Activated CD8-positive, alpha-beta T cell treated with anti-CD3 and anti-CD28 coated beads, Interleukin-2, amount 10 ng/mL, durations not matched to agents 7 days and 5 days (primary cell): ENCODE measurements around the gene ZNF792. TPM values are rescaled to one million over a fixed set of nuclear protein-coding genes. Genes with fewer than 3 reads are reported as not detected.
"Not testable (repeated sequence)": the region's sequence is repeated elsewhere in the genome, so short reads cannot be mapped to it uniquely, and the experiment has no call there.

Source experiments
- ATAC-seq: fragments of 150-1000 bp; cut with Tn5 transposase; one replicate; pipeline ENCODE4 v1.10.0; 2021; ENCODE audit warnings: moderate library complexity
- CTCF ChIA-PET: fragments of 350-600 bp; sonication (Branson Sonifier 250); formaldehyde crosslinking; loops from one replicate; lab custom pipeline; 2021; ENCODE audit warnings: antibody characterized with exemption; lab: Charles Lee
- POLR2A ChIA-PET: fragments of 350-600 bp; sonication (Branson Sonifier 250); formaldehyde crosslinking; loops from one replicate; lab custom pipeline; 2021; ENCODE audit warnings: antibody characterized with exemption; lab: Charles Lee
- DNase-seq: peaks from one replicate; pipeline ENCODE4 v3.0.0-alpha.2; 2020
- H3K27ac Mint-ChIP-seq: one replicate; pipeline ENCODE4 v1.8.0; 2021; ENCODE audit warnings: mild to moderate bottlenecking, mixed read lengths
- H3K27me3 Mint-ChIP-seq: one replicate; pipeline ENCODE4 v1.8.0; 2021; ENCODE audit warnings: low read depth, mixed read lengths
- H3K36me3 Mint-ChIP-seq: one replicate; pipeline ENCODE4 v1.8.0; 2021; ENCODE audit warnings: low read depth, mixed read lengths
- H3K4me1 Mint-ChIP-seq: one replicate; pipeline ENCODE4 v1.8.0; 2021; ENCODE audit warnings: low read depth, mixed read lengths
- H3K4me3 Mint-ChIP-seq: one replicate; pipeline ENCODE4 v1.8.0; 2021; ENCODE audit warnings: mild to moderate bottlenecking, mixed read lengths
- H3K9me3 Mint-ChIP-seq: one replicate; pipeline ENCODE4 v1.8.0; 2022; ENCODE audit warnings: mixed read lengths; ENCODE audit not compliant: insufficient read depth
- total RNA-seq, 2 experiments: library from RNA; stranded (reverse); gene quantifications; one replicate each; pipeline ENCODE4 v1.2.3, GENCODE V29; 2021

Gene ZNF792
- 10 to 100 TPM; 13.7 to 14.2 TPM for total RNA-seq

GRCh38 chr19:34963573-34964406, at the start of gene ZNF792:
Gene ZNF792 (minus strand): TSS chr19:34964229. CDS start chr19:34963662, 567 bp downstream.
- H3K4me3 Mint-ChIP-seq, result peak within 1 kb of the TSS; percentile 92
- CTCF ChIA-PET, result interaction anchor here (1.2 to 2.4 kb wide), 4 partner anchors 8 to 81 kb away, joined by 3 to 15 read pairs (median 4); no protein-coding TSS in a partner anchor
- peak; percentile 70 for ATAC-seq
- H3K4me1 Mint-ChIP-seq, result peaks cover 38% of the 10 kb centered on the region
- peaks cover 64% of the 10 kb centered on the region for H3K9me3 Mint-ChIP-seq
- peak within 1 kb of the TSS; percentile 86 for H3K27ac Mint-ChIP-seq
- POLR2A ChIA-PET, result interaction anchor here (1.2 to 1.5 kb wide), 2 partner anchors 36 to 50 kb away, joined by 3 to 5 read pairs; partner anchors contain the start of gene GRAMD1A
- peak; percentile 58 for DNase-seq
- H3K36me3 Mint-ChIP-seq, result peaks cover 53% of the 10 kb centered on the region
- H3K27me3 Mint-ChIP-seq, result no peaks in the 10 kb centered on the region

GRCh38 chr19:35013041-35013819, 49.2 kb upstream of the ZNF792 start:
- peaks cover 71% of the 10 kb centered on the region for H3K36me3 Mint-ChIP-seq
- DNase-seq, result peak; percentile 82
- peak; percentile 67 for ATAC-seq
- H3K4me3 Mint-ChIP-seq, result peak overlapping the region; percentile 56
- H3K27me3 Mint-ChIP-seq, result no peaks in the 10 kb centered on the region
- H3K9me3 Mint-ChIP-seq, result no peaks in the 10 kb centered on the region
- H3K27ac Mint-ChIP-seq, result peak overlapping the region; percentile 83
- ChIA-PET CTCF (interaction anchor here (0.6 to 10.9 kb wide), 13 partner anchors 11 to 279 kb away, joined by 3 to 126 read pairs (median 4); partner anchors contain the start of genes GRAMD1A and ZNF181), POLR2A (interaction anchor here (0.9 to 2.3 kb wide), 5 partner anchors 13 to 50 kb away, joined by 3 to 12 read pairs (median 7); partner anchors contain the start of gene ZNF792)
- peaks cover 65% of the 10 kb centered on the region for H3K4me1 Mint-ChIP-seq

- Mint-ChIP-seq H3K4me1 (peaks cover 60% of the 10 kb centered on the region), H3K4me3 (no peak overlapping the region), H3K9me3 (no peaks in the 10 kb centered on the region), H3K36me3 (peaks cover 64% of the 10 kb centered on the region), H3K27me3 (no peaks in the 10 kb centered on the region), H3K27ac (peak overlapping the region; percentile 77)
- ATAC-seq, result no peak
- CTCF ChIA-PET, result interaction anchor here (1.1 to 10.9 kb wide), 6 partner anchors 10 to 49 kb away, joined by 3 to 126 read pairs (median 19); partner anchors contain the start of gene GRAMD1A
- POLR2A ChIA-PET, result interaction anchor here (1.2 kb wide), 1 partner anchor 39 kb away, joined by 4 read pairs; no protein-coding TSS in a partner anchor
- DNase-seq, result no peak
Observed at GRCh38 chr19:35011737-35012682, 48.0 kb upstream of the ZNF792 start.

DNA sequence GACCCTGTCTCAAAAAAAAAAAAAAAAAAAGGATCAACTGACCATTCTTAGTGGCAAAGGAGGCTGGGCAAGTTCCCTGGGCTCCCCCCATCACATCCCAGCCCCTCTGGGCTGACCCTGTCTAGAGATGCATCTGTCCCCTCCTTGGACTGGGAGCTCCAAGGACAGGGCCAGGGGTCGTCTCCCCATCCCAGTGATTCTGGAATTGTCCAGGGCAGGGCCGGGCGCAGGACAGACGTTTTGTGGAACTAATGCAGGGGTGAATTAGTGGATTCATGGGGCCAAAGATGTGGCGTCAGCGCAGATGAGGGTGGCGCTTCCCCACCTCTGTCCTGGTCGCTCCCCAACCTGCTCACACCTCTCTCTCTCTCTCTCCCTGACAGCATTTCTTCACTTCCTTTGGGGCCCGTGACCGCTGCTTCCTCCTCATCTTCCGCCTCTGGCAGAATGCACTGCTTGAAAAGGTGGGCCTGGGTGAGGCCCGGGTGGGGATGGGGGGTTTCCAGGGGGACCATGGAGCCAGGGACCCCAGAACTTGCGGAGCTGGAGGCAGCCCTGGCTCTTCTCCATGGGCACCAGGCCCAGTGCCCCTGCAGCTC, 47.2 kb upstream of the ZNF792 start:
- peak overlapping the region; percentile 77 for H3K27ac Mint-ChIP-seq
- H3K27me3 Mint-ChIP-seq, result no peaks in the 10 kb centered on the region
- ChIA-PET CTCF (interaction anchor here (4.1 to 10.9 kb wide), 3 partner anchors 9 to 38 kb away, joined by 25 to 126 read pairs (median 41); partner anchors contain the start of gene GRAMD1A), POLR2A (no interaction called here)
- ATAC-seq (no peak), DNase-seq (peak; percentile 39)
- H3K9me3 Mint-ChIP-seq, result no peaks in the 10 kb centered on the region
- H3K4me1 Mint-ChIP-seq, result peaks cover 60% of the 10 kb centered on the region
- H3K4me3 Mint-ChIP-seq, result no peak overlapping the region
- H3K36me3 Mint-ChIP-seq, result peaks cover 72% of the 10 kb centered on the region

- CTCF ChIA-PET, result interaction anchor here (10.9 kb wide), 1 partner anchor 36 kb away, joined by 126 read pairs; no protein-coding TSS in a partner anchor
- POLR2A ChIA-PET, result interaction anchor here (0.6 kb wide), 1 partner anchor 10 kb away, joined by 3 read pairs; no protein-coding TSS in a partner anchor
- ATAC-seq (no peak), DNase-seq (no peak)
- H3K4me1 Mint-ChIP-seq, result peaks cover 52% of the 10 kb centered on the region
- H3K36me3 Mint-ChIP-seq, result peaks cover 61% of the 10 kb centered on the region
- no peak overlapping the region for H3K27ac Mint-ChIP-seq
- H3K9me3 Mint-ChIP-seq, result no peaks in the 10 kb centered on the region
- H3K27me3 Mint-ChIP-seq, result no peaks in the 10 kb centered on the region
- no peak overlapping the region for H3K4me3 Mint-ChIP-seq
Observed at GRCh38 chr19:35009424-35010415, 45.7 kb upstream of the ZNF792 start.

GRCh38 chr19:35008891-35009341, 44.9 kb upstream of the ZNF792 start:
- DNase-seq (no peak), ATAC-seq (no peak)
- H3K4me1 Mint-ChIP-seq, result peaks cover 52% of the 10 kb centered on the region
- no peaks in the 10 kb centered on the region for H3K27me3 Mint-ChIP-seq
- H3K9me3 Mint-ChIP-seq, result no peaks in the 10 kb centered on the region
- no peak overlapping the region for H3K27ac Mint-ChIP-seq
- CTCF ChIA-PET, result interaction anchor here (10.9 kb wide), 1 partner anchor 35 kb away, joined by 126 read pairs; no protein-coding TSS in a partner anchor
- H3K4me3 Mint-ChIP-seq, result no peak overlapping the region
- H3K36me3 Mint-ChIP-seq, result peaks cover 59% of the 10 kb centered on the region
- POLR2A ChIA-PET, result no interaction called here

DNA sequence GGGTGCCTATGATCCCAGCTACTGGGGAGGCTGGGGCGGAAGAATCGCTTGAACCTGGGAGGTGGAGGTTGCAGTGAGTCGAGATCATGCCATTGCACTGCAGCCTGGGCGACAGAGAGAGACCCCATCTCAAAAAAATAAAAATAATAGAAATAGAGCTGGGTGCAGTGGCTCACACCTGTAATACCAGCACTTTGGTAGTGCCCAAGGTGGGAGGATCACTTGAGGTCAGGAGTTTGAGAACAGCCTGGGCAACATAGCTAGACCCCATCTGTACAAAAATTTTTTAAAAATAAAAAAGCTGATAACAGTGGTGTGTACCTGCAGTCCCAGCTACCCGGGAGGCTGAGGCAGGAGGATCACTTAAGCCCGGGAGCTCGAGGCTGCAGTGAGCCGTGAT, 43.4 kb upstream of the ZNF792 start:
- H3K27me3 Mint-ChIP-seq, H3K27ac Mint-ChIP-seq, POLR2A ChIA-PET, DNase-seq, H3K9me3 Mint-ChIP-seq, H3K4me3 Mint-ChIP-seq, ATAC-seq: not testable (repeated sequence)
- CTCF ChIA-PET, result interaction anchor here (1.3 to 10.9 kb wide), 3 partner anchors 34 to 134 kb away, joined by 3 to 126 read pairs (median 4); no protein-coding TSS in a partner anchor
- Mint-ChIP-seq H3K4me1 (peaks cover 52% of the 10 kb centered on the region), H3K36me3 (peaks cover 58% of the 10 kb centered on the region)

DNA sequence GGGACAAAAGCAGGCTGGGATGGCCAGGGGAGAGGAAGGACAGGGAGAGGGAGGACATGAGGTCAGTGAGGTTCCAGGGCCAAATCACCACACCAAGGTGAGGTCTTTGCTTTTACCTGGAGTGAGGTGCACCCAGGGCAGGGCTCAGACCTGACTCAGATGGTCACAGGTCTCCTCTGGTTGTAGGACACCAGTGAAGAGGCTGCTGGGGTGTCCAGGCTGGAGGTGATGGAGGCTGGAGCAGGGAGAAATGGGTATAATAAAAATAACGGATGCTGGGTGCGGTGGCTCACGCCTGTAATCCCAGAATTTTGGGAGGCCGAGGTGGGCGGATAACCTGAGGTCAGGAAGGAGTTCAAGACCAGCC, 43.0 kb upstream of the ZNF792 start:
- Mint-ChIP-seq H3K9me3 (no peaks in the 10 kb centered on the region), H3K36me3 (peaks cover 58% of the 10 kb centered on the region), H3K27ac (no peak overlapping the region), H3K4me3 (no peak overlapping the region), H3K27me3 (no peaks in the 10 kb centered on the region), H3K4me1 (peaks cover 51% of the 10 kb centered on the region)
- DNase-seq, result no peak
- ChIA-PET POLR2A (no interaction called here), CTCF (interaction anchor here (1.3 to 10.9 kb wide), 4 partner anchors 11 to 135 kb away, joined by 3 to 126 read pairs (median 4); no protein-coding TSS in a partner anchor)
- ATAC-seq, result no peak

GRCh38 chr19:35006342-35006998, 42.4 kb upstream of the ZNF792 start:
- Mint-ChIP-seq H3K4me1 (peaks cover 51% of the 10 kb centered on the region), H3K36me3 (peaks cover 56% of the 10 kb centered on the region), H3K27ac (no peak overlapping the region), H3K27me3 (no peaks in the 10 kb centered on the region), H3K4me3 (no peak overlapping the region), H3K9me3 (no peaks in the 10 kb centered on the region)
- no peak for DNase-seq
- POLR2A ChIA-PET, result interaction anchor here (0.7 kb wide), 1 partner anchor 25 kb away, joined by 3 read pairs; no protein-coding TSS in a partner anchor
- no peak for ATAC-seq
- CTCF ChIA-PET, result interaction anchor here (1.0 to 10.9 kb wide), 6 partner anchors 8 to 135 kb away, joined by 3 to 126 read pairs (median 4); no protein-coding TSS in a partner anchor
